ENCODE measurements around the gene GRID2. TPM values are rescaled to one million over a fixed set of nuclear protein-coding genes. Genes with fewer than 3 reads are reported as not detected.

Gene GRID2
- total RNA-seq, 1 donor, result not detected

DNA sequence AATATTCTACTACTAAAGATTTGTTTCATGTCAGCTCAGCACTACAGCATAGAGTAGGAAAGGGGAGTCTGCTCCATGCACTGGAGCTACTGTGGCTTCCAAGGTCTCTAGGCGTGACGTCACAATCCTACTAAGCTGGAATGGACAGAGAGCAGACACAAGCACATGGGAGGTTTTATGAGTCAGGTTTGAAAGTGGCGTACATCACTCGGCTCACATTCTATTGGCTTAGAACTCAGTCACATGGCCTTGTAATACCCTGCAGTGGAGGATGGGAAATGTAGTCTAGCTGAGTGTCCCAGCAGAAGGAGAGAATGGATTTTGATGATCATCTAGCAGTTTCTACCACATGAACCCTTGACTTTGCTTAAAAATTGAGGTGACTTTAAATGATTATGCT, 899.9 kb downstream of the GRID2 start:
- Histone ChIP-seq H2AFZ (ENCODE audit: low read length) (no peak overlapping the region), H3K27me3 (ENCODE audit: insufficient read depth, low read length) (no peaks in the 10 kb centered on the region), H4K20me1 (ENCODE audit: insufficient read depth, low read length) (no peaks in the 10 kb centered on the region), H3K4me2 (ENCODE audit: insufficient read depth, low read length) (no peak overlapping the region), H3K4me1 (ENCODE audit: insufficient read depth, low read length) (no peaks in the 10 kb centered on the region), H3K79me2 (ENCODE audit: insufficient read depth, low read length) (no peaks in the 10 kb centered on the region), H3K27ac (ENCODE audit: low read depth, low read length) (no peak overlapping the region), H3K4me3 (ENCODE audit: insufficient read depth, low read length) (no peak overlapping the region), H3K36me3 (ENCODE audit: insufficient read depth, low read length) (no peaks in the 10 kb centered on the region), H3K9me3 (ENCODE audit: low read depth, low read length) (no peaks in the 10 kb centered on the region)
- no peak for DNase-seq (ENCODE audit: insufficient read length, low spot score, missing footprints)
- no peak for TF ChIP-seq CTCF (IDR thresholded peaks at IDR 0.05; ENCODE audit: extremely low read depth, low read depth, low read length)

DNA sequence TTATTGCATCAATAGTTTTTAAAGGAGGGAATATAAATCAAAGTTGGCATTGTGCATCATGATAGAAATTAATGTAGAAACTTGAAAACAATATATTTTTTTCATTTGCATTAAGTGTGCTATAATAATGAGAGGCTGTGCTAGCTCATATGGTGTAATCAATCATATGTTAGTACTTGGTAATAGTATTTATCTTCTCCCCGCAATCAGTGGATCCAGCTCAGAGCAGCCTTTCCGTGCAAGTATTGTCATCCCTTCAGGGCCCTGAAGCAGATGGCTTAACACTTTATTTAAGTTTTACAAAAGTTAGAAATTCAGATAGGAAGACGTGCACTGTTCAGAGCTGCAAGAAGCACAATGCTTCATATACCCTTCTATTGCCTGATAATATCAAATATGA, 908.5 kb downstream of the GRID2 start:
- Histone ChIP-seq H3K79me2 (ENCODE audit: insufficient read depth, low read length) (no peaks in the 10 kb centered on the region), H3K9me3 (ENCODE audit: low read depth, low read length) (no peaks in the 10 kb centered on the region), H3K4me2 (ENCODE audit: insufficient read depth, low read length) (no peak overlapping the region), H4K20me1 (ENCODE audit: insufficient read depth, low read length) (no peaks in the 10 kb centered on the region), H3K36me3 (ENCODE audit: insufficient read depth, low read length) (no peaks in the 10 kb centered on the region), H2AFZ (ENCODE audit: low read length) (no peak overlapping the region), H3K4me1 (ENCODE audit: insufficient read depth, low read length) (no peaks in the 10 kb centered on the region), H3K27ac (ENCODE audit: low read depth, low read length) (no peak overlapping the region), H3K4me3 (ENCODE audit: insufficient read depth, low read length) (no peak overlapping the region), H3K27me3 (ENCODE audit: insufficient read depth, low read length) (no peaks in the 10 kb centered on the region)
- no peak for TF ChIP-seq CTCF (IDR thresholded peaks at IDR 0.05; ENCODE audit: extremely low read depth, low read depth, low read length)
- no peak for DNase-seq (ENCODE audit: insufficient read length, low spot score, missing footprints)

GRCh38 chr4:93216646-93217045, 912.9 kb downstream of the GRID2 start:
- no peaks in the 10 kb centered on the region for H3K27me3 ChIP-seq (ENCODE audit: insufficient read depth, low read length)
- H3K9me3 ChIP-seq (ENCODE audit: low read depth, low read length), result no peaks in the 10 kb centered on the region
- TF ChIP-seq CTCF (IDR thresholded peaks at IDR 0.05; ENCODE audit: extremely low read depth, low read depth, low read length), result no peak
- no peak overlapping the region for H3K27ac ChIP-seq (ENCODE audit: low read depth, low read length)
- H3K36me3 ChIP-seq (ENCODE audit: insufficient read depth, low read length), result no peaks in the 10 kb centered on the region
- H3K4me1 ChIP-seq (ENCODE audit: insufficient read depth, low read length), result no peaks in the 10 kb centered on the region
- no peak overlapping the region for H2AFZ ChIP-seq (ENCODE audit: low read length)
- H3K4me3 ChIP-seq (ENCODE audit: insufficient read depth, low read length), result no peak overlapping the region
- no peaks in the 10 kb centered on the region for H4K20me1 ChIP-seq (ENCODE audit: insufficient read depth, low read length)
- no peaks in the 10 kb centered on the region for H3K79me2 ChIP-seq (ENCODE audit: insufficient read depth, low read length)
- H3K4me2 ChIP-seq (ENCODE audit: insufficient read depth, low read length), result no peak overlapping the region
- DNase-seq (ENCODE audit: insufficient read length, low spot score, missing footprints), result no peak

- DNase-seq (ENCODE audit: insufficient read length, low spot score, missing footprints), result no peak
- H3K36me3 ChIP-seq (ENCODE audit: insufficient read depth, low read length), result no peaks in the 10 kb centered on the region
- H4K20me1 ChIP-seq (ENCODE audit: insufficient read depth, low read length), result no peaks in the 10 kb centered on the region
- TF ChIP-seq CTCF (IDR thresholded peaks at IDR 0.05; ENCODE audit: extremely low read depth, low read depth, low read length), result no peak
- H3K4me2 ChIP-seq (ENCODE audit: insufficient read depth, low read length), result no peak overlapping the region
- no peaks in the 10 kb centered on the region for H3K4me1 ChIP-seq (ENCODE audit: insufficient read depth, low read length)
- no peak overlapping the region for H3K27ac ChIP-seq (ENCODE audit: low read depth, low read length)
- H2AFZ ChIP-seq (ENCODE audit: low read length), result no peak overlapping the region
- no peaks in the 10 kb centered on the region for H3K79me2 ChIP-seq (ENCODE audit: insufficient read depth, low read length)
- H3K9me3 ChIP-seq (ENCODE audit: low read depth, low read length), result no peaks in the 10 kb centered on the region
- no peak overlapping the region for H3K4me3 ChIP-seq (ENCODE audit: insufficient read depth, low read length)
- no peaks in the 10 kb centered on the region for H3K27me3 ChIP-seq (ENCODE audit: insufficient read depth, low read length)
These were observed 913.7 kb downstream of the GRID2 start for GRCh38 chr4:93217431-93217830.
